ENCODE data around the gene ARMH4.
A peak's percentile ranks its signal among the peaks of the same experiment; 100 is the strongest.

Gene ARMH4

GRCh38 chr14:58138714-58139482 lies 13.1 kb downstream of the ARMH4 start:
- ChIA-PET CTCF (no interaction called here), POLR2A (no interaction called here)
- H3K4me3 ChIP-seq (ENCODE audit: low read depth, low read length), result no peak overlapping the region
- no peak for DNase-seq (ENCODE audit: low read depth, low spot score)
- TF ChIP-seq CTCF (IDR thresholded peaks at IDR 0.05; ENCODE audit: insufficient read depth, low read length, missing control alignments), result no peak

- ChIA-PET POLR2A (no interaction called here), CTCF (no interaction called here)
- TF ChIP-seq CTCF (IDR thresholded peaks at IDR 0.05; ENCODE audit: insufficient read depth, low read length, missing control alignments), result no peak
- DNase-seq (ENCODE audit: low read depth, low spot score), result no peak
- H3K4me3 ChIP-seq (ENCODE audit: low read depth, low read length), result no peak overlapping the region
Observed at GRCh38 chr14:58138031-58138713, 13.8 kb downstream of the ARMH4 start.

- CTCF ChIA-PET, result interaction anchor here (0.7 to 1.8 kb wide), 7 partner anchors 9 to 262 kb away, joined by 3 to 6 read pairs (median 4); no protein-coding TSS in a partner anchor
- no peak overlapping the region for H3K4me3 ChIP-seq (ENCODE audit: low read depth, low read length)
Observed at GRCh38 chr14:58133739-58134138, 18.3 kb downstream of the ARMH4 start.

GRCh38 chr14:58131386-58131785 lies 20.6 kb downstream of the ARMH4 start:
- ChIA-PET POLR2A (interaction anchor here (0.5 kb wide), 1 partner anchor 50 kb away, joined by 3 read pairs; no protein-coding TSS in a partner anchor), CTCF (interaction anchor here (1.0 to 1.6 kb wide), 7 partner anchors 12 to 98 kb away, joined by 3 to 7 read pairs (median 4); no protein-coding TSS in a partner anchor)
- no peak for TF ChIP-seq CTCF (IDR thresholded peaks at IDR 0.05; ENCODE audit: insufficient read depth, low read length, missing control alignments)
- peak; percentile 12 for DNase-seq (ENCODE audit: low read depth, low spot score)
- H3K4me3 ChIP-seq (ENCODE audit: low read depth, low read length), result no peak overlapping the region

More at GRCh38 chr14:58133739-58134138, 18.3 kb downstream of the ARMH4 start:
- no peak for TF ChIP-seq CTCF (IDR thresholded peaks at IDR 0.05; ENCODE audit: insufficient read depth, low read length, missing control alignments)
- POLR2A ChIA-PET, result no interaction called here
- peak; percentile 37 for DNase-seq (ENCODE audit: low read depth, low spot score)

- no peak for TF ChIP-seq CTCF (IDR thresholded peaks at IDR 0.05; ENCODE audit: insufficient read depth, low read length, missing control alignments)
- POLR2A ChIA-PET, result no interaction called here
- H3K4me3 ChIP-seq (ENCODE audit: low read depth, low read length), result no peak overlapping the region
- no peak for DNase-seq (ENCODE audit: low read depth, low spot score)
- CTCF ChIA-PET, result interaction anchor here (0.7 to 1.4 kb wide), 6 partner anchors 11 to 48 kb away, joined by 3 to 5 read pairs (median 4); no protein-coding TSS in a partner anchor
Observed at GRCh38 chr14:58130116-58130782, 21.8 kb downstream of the ARMH4 start.

GRCh38 chr14:58129208-58129607 lies 22.8 kb downstream of the ARMH4 start:
- no peak for DNase-seq (ENCODE audit: low read depth, low spot score)
- no peak for TF ChIP-seq CTCF (IDR thresholded peaks at IDR 0.05; ENCODE audit: insufficient read depth, low read length, missing control alignments)
- ChIA-PET POLR2A (no interaction called here), CTCF (interaction anchor here (1.0 kb wide), 1 partner anchor 19 kb away, joined by 4 read pairs; no protein-coding TSS in a partner anchor)
- no peak overlapping the region for H3K4me3 ChIP-seq (ENCODE audit: low read depth, low read length)
